Naive B cell (primary cell): Measurements from ENCODE around the gene CD300LD. TPM values are rescaled to one million over a fixed set of nuclear protein-coding genes. Genes with fewer than 3 reads are reported as not detected.
"Not testable (repeated sequence)": the region's sequence is repeated elsewhere in the genome, so short reads cannot be mapped to it uniquely, and the experiment has no call there.

ENCODE experiments used
- ATAC-seq, 2 donors: fragments of 150-1000 bp; cut with Tn5 transposase; 2 replicates each; pipeline ENCODE4 v1.10.0; 2021; ENCODE audit warnings: low read depth in 2 of 2, mild to moderate bottlenecking in 2 of 2, moderate library complexity in 2 of 2
- DNase-seq: peaks from one replicate; pipeline ENCODE4 v3.0.0; 2022
- H3K27ac Mint-ChIP-seq, 6 donors: one replicate each; pipeline ENCODE4 v1.8.0; 2020 to 2022; ENCODE audit warnings: mild to moderate bottlenecking in 6 of 6, mixed read lengths in 6 of 6, moderate library complexity in 5 of 6, inconsistent platforms in 2 of 6
- H3K27me3 Mint-ChIP-seq, 3 donors: one replicate each; pipeline ENCODE4 v1.8.0; 2021 to 2022; ENCODE audit warnings: mixed read lengths in 3 of 3, mild to moderate bottlenecking in 1 of 3
- H3K36me3 Mint-ChIP-seq, 2 donors: one replicate each; pipeline ENCODE4 v1.8.0; 2020 to 2022; ENCODE audit warnings: mixed read lengths in 2 of 2, inconsistent platforms in 1 of 2, mild to moderate bottlenecking in 1 of 2
- H3K4me1 Mint-ChIP-seq, 3 donors: one replicate each; pipeline ENCODE4 v1.8.0; 2020 to 2022; ENCODE audit warnings: mixed read lengths in 3 of 3, inconsistent platforms in 1 of 3, mild to moderate bottlenecking in 1 of 3, moderate library complexity in 1 of 3
- H3K4me3 Mint-ChIP-seq, 8 donors: one replicate each; pipeline ENCODE4 v1.8.0; 2020 to 2022; ENCODE audit warnings: mild to moderate bottlenecking in 8 of 8, mixed read lengths in 8 of 8, moderate library complexity in 8 of 8, inconsistent platforms in 2 of 8
- H3K9me3 Mint-ChIP-seq, 7 donors: one replicate each; pipeline ENCODE4 v1.8.0; 2020 to 2022; ENCODE audit warnings: mixed read lengths in 7 of 7, mild to moderate bottlenecking in 5 of 7, inconsistent platforms in 2 of 7, moderate library complexity in 1 of 7
- polyA plus RNA-seq, 6 donors: library from polyadenylated mRNA; unstranded; fragments of 300-500 nt; fragmentation: Illumina TruSeq; gene quantifications; one replicate each; pipeline ENCODE4 v1.2.3, GENCODE V29; 2021; ENCODE audit warnings: low read depth in 6 of 6

CD300LD gene
- not detected for polyA plus RNA-seq

DNA sequence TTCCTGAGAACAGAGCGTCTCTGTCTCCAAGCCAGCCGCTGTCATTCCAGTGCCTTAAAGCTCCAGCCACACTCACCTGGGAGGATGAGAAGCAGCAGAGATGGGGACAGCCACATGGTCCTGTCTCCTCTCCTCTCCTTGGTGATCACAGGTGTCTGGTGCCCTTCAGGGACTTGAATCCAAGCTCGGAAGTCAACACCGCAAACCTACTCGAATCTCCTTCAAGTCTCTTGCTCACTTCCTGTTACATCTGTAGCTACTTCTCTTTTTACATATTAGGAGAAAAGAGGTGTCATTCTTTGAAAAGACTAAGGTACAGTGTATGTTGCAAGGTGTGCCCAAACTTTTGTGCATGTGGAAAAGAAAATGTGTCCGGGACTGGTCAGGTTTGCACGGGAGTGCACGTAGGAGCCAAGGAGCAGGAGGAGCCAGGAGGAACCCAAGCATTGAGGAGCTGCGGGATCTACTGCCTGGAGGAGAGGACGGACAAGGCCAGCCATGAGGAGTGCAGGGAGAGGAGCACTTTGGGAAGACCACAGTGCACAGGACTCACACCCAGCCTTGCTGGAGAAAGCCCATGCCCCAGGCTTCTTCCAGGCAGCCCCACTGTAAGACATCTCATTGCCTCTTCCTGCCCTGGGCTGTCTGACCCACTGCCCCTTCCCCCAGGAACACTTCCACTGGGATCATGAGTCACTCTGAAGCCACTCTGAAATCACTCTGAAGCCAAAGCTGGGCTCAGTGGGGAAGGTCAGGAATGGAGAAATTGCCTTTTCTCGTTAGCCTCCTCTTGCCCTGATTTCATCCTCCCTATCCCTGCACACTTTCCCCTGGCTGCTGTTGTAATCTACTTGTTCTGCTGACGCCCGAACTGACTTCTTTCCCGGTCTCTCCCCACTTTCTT, at the start of gene CD300LD:
CD300LD (minus strand) TSS at position 197 of the 904 bp plus-strand sequence; CDS start at position 116, 81 bp downstream.
- Mint-ChIP-seq H3K9me3 (peaks cover 0 to 4% (median 2%) of the 10 kb centered on the region in 7 donors), H3K4me1 (peaks cover 15 to 18% (median 15%) of the 10 kb centered on the region in 3 donors), H3K36me3 (no peaks in the 10 kb centered on the region), H3K27ac (peak within 1 kb of the TSS in 3 of 6 donors; percentile 10 to 97 (median 87)), H3K4me3 (peak within 1 kb of the TSS in 6 of 8 donors; percentile 13 to 70 (median 45)), H3K27me3 (peaks cover 13 to 41% (median 35%) of the 10 kb centered on the region in 3 donors)
- ATAC-seq (peak; percentile 80 to 98), DNase-seq (peak; percentile 43)

DNA sequence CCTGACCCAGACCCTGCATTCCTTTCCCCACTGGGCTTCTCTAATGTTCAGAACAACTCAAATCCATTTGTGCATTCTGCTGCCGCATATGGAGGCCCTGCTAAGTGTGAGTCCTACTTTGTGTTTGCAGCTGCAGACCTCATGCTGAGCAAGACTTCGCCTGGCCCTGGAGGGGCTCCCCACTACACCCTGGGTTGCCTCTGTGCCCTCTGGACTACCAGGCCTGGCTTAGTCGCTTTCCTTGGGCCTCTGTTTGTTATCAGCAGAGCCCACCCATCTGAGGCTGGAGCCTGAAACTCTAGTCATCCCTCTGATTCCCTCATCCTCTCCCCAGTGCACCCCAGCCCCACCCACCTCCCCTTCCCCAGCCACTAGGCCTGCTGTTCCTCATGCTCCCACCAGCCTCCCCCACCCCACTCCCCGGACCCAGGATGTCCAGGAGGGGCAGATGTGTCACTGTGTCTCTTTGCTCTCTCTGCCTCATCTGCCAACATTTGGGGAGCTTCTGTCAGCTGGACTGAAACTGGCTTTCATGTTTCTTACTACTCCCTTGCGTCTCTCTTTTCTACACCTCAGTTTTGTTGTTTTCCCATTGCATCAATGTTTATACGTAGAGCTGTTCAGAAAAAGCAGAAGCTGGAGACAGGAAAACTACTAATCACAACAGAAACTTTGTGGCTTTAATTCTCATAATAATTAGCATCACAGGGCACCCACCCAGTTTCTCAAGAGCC, 49.3 kb upstream of the CD300LD start:
- Mint-ChIP-seq H3K4me3 (peak overlapping the region; percentile 22 to 90 (median 76)), H3K36me3 (no peaks in the 10 kb centered on the region), H3K4me1 (peaks cover 67 to 93% (median 82%) of the 10 kb centered on the region in 3 donors), H3K27me3 (peaks cover 26 to 48% (median 43%) of the 10 kb centered on the region in 3 donors), H3K9me3 (no peaks in the 10 kb centered on the region), H3K27ac (peak overlapping the region; percentile 21 to 93 (median 54))
- ATAC-seq (peak; percentile 47 to 50), DNase-seq (peak; percentile 43)

DNA sequence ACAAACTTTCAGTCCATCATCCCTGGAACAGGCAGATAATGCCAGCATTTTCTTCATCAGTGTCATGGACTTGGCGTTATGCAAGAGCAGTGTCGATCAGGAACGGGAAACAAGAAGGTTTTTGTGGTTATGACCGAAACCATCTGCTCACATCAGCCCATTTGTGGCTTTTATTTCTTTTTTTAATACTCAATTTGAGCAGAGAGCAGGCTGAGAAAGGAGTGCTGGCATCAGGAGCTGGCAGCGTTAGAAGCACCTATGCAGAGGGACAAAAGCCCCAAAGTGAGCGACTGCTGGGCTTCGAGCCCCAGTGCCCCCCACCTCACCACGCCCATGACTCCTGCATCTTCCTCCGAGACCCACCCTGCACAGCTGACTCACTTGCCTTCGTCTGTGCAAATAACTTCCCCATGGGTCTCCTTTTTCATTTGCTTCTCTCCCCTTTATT, 47.6 kb upstream of the CD300LD start:
- H3K4me3 Mint-ChIP-seq = peak overlapping the region; percentile 68 to 90 (median 81)
- peak; percentile 54 for DNase-seq
- ATAC-seq = peak; percentile 67 to 76
- peaks cover 22 to 44% (median 30%) of the 10 kb centered on the region in 3 donors for H3K27me3 Mint-ChIP-seq
- no peaks in the 10 kb centered on the region for H3K36me3 Mint-ChIP-seq
- peaks cover 55 to 93% (median 76%) of the 10 kb centered on the region in 3 donors for H3K4me1 Mint-ChIP-seq
- H3K27ac Mint-ChIP-seq = peak overlapping the region in 5 of 6 donors; percentile 56 to 91 (median 89)
- H3K9me3 Mint-ChIP-seq = no peaks in the 10 kb centered on the region

DNA sequence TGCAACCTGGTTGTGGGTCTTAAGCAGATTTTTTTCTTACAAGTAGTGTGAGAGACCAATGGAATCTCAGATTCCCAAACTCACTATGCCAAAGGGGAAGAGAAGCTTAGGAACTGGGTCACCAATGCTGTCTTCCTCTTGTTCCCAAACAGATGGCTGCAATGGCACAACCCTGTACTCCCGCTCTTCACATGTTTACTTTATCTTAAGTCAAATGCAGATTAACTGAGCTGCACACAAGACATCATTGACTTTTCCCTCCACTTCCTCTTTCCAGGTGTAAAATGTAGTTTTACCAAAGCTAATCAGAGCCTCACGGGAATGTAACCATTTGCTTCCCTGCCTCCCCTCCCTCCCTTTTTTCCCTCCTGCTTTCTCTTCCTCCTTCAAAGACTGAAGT, 45.8 kb upstream of the CD300LD start:
- Mint-ChIP-seq H3K9me3 (no peaks in the 10 kb centered on the region), H3K36me3 (no peaks in the 10 kb centered on the region), H3K27ac (peak overlapping the region in 3 of 6 donors; percentile 23 to 60 (median 33)), H3K27me3 (peaks cover 13 to 26% (median 25%) of the 10 kb centered on the region in 3 donors), H3K4me1 (peaks cover 45 to 95% (median 67%) of the 10 kb centered on the region in 3 donors), H3K4me3 (peak overlapping the region in 5 of 8 donors; percentile 16 to 70 (median 24))
- ATAC-seq (no peak), DNase-seq (no peak)

DNA sequence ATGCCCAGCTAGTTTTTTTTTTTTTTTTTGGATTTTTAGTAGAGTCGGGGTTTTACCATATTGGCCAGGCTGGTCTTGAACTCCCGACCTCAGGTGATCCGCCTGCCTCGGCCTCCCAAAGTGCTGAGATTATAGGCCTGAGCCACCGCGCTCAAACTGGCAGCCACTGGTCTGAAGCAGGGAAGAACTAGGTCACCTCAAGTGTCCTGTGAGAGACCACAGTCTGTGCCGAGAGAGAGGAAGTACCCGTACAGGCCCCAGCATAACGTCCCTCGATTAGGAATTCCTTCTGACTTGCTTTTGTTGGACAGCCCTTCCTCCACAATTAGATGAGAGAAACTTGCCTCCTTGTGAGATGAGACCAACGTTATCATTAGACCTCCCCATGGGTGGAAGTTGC, 45.2 kb upstream of the CD300LD start:
- Mint-ChIP-seq H3K36me3 (no peaks in the 10 kb centered on the region), H3K27me3 (peaks cover 13 to 26% (median 23%) of the 10 kb centered on the region in 3 donors), H3K4me3 (peak overlapping the region in 4 of 8 donors; percentile 29 to 70 (median 36)), H3K4me1 (peaks cover 42 to 95% (median 67%) of the 10 kb centered on the region in 3 donors), H3K27ac (no peak overlapping the region), H3K9me3 (no peaks in the 10 kb centered on the region)
- DNase-seq (no peak), ATAC-seq (no peak)

DNA sequence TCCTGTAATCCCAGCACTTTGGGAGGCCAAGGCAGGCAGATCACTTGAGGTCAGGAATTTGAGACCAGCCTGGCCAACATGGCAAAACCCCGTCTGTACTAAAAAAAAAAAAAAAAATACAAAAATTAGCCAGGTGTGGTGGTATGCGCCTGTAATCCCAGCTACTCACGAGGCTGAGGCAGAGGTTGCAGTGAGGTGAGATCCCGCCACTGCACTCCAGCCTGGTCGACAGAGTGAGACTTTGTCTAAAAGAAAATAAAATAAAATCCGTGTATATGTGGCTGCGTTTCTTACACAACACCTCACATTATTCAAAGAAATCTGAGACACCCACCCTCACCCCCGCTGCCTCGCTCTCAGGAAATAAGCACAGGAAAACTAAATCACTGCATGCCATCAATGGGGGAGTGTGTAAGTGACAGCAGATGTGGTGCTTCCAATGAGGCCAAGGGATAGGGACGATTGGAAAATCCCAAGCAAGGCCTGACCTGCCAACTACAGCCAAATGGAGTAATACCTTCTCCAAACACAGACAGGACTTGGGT, 44.5 kb upstream of the CD300LD start:
- not testable (repeated sequence) for H3K36me3 Mint-ChIP-seq, ATAC-seq, H3K9me3 Mint-ChIP-seq, DNase-seq, H3K27ac Mint-ChIP-seq
- Mint-ChIP-seq H3K27me3 (peaks cover 13 to 27% (median 17%) of the 10 kb centered on the region in 3 donors), H3K4me1 (peaks cover 42 to 95% (median 67%) of the 10 kb centered on the region in 3 donors), H3K4me3 (peak overlapping the region in 2 of 8 donors; percentile 20 to 33)

DNA sequence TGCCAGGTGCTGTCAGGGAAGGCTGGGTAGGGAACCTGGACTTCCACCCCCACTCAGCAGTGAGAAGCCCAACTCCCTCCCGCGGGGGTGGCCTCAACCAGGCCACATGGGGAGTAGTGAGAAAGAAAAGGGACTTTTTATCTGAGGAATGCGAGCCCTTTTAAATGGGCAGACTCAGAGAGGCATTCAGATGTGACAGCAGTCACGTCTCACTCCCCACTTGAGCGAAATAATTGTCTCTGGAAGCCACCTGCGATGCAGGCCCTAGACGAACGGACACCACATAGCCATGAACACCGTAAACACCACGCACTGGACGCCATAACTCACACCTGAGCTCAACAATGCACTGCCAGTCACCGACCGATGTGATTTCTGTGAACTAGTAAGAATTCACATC, 43.3 kb upstream of the CD300LD start:
- Mint-ChIP-seq H3K27ac (peak overlapping the region in 1 of 6 donors; percentile 66), H3K36me3 (no peaks in the 10 kb centered on the region), H3K9me3 (no peaks in the 10 kb centered on the region), H3K4me3 (peak overlapping the region in 1 of 8 donors; percentile 40), H3K4me1 (peaks cover 33 to 89% (median 57%) of the 10 kb centered on the region in 3 donors), H3K27me3 (peaks cover 13 to 28% (median 13%) of the 10 kb centered on the region in 3 donors)
- ATAC-seq (no peak), DNase-seq (no peak)

DNA sequence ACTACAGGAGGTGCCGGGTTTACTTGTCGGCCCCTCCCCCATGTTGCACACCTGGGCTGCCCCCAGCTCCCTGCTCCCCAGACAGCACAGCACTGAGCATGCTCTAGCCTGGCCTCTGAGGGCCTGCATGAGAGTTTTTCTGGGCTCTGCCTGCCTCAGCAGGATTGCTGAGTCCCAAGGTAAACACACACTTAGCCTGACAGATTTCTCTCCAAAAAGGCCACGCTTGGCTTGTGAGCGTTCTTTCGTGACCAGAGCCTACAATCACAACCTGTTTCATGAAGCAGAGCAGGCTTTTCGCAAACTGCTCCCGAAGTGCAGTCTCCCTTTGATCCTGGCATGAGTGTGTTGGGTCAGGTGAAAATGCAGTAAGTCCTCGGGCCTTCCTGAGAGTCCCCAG, 41.2 kb upstream of the CD300LD start:
- DNase-seq (no peak), ATAC-seq (no peak)
- peaks cover 33 to 84% (median 47%) of the 10 kb centered on the region in 3 donors for H3K4me1 Mint-ChIP-seq
- peaks cover 0 to 6% (median 2%) of the 10 kb centered on the region in 7 donors for H3K9me3 Mint-ChIP-seq
- peak overlapping the region in 1 of 8 donors; percentile 30 for H3K4me3 Mint-ChIP-seq
- H3K27ac Mint-ChIP-seq = peak overlapping the region in 1 of 6 donors; percentile 7
- peaks cover 13 to 21% (median 19%) of the 10 kb centered on the region in 3 donors for H3K27me3 Mint-ChIP-seq
- no peaks in the 10 kb centered on the region for H3K36me3 Mint-ChIP-seq

DNA sequence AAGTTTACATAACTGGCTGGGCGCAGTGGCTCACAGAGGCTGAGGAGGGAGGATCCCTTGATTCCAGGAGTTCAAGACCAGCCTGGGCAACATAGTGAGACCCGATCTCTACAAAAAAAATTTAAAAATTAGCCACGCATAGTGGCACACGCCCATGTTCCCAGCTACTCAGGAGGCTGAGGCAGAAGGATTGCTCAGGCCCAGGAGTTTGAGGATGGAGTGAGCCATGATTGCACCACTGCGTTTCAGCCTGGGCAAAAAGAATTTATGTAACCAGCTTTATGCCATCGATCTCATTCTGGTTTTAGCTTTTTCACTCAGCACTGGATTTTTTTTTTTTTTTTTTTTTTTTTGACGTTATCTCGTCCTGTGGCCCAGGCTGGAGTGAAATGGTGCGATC, 40.5 kb upstream of the CD300LD start:
- Mint-ChIP-seq H3K27ac (peak overlapping the region in 2 of 6 donors; percentile 4 to 55), H3K9me3 (peaks cover 0 to 6% (median 2%) of the 10 kb centered on the region in 7 donors), H3K4me3 (peak overlapping the region in 4 of 8 donors; percentile 27 to 82 (median 79)), H3K4me1 (peaks cover 27 to 77% (median 46%) of the 10 kb centered on the region in 3 donors), H3K36me3 (no peaks in the 10 kb centered on the region), H3K27me3 (peaks cover 13 to 27% (median 19%) of the 10 kb centered on the region in 3 donors)
- ATAC-seq = no peak
- DNase-seq = no peak

DNA sequence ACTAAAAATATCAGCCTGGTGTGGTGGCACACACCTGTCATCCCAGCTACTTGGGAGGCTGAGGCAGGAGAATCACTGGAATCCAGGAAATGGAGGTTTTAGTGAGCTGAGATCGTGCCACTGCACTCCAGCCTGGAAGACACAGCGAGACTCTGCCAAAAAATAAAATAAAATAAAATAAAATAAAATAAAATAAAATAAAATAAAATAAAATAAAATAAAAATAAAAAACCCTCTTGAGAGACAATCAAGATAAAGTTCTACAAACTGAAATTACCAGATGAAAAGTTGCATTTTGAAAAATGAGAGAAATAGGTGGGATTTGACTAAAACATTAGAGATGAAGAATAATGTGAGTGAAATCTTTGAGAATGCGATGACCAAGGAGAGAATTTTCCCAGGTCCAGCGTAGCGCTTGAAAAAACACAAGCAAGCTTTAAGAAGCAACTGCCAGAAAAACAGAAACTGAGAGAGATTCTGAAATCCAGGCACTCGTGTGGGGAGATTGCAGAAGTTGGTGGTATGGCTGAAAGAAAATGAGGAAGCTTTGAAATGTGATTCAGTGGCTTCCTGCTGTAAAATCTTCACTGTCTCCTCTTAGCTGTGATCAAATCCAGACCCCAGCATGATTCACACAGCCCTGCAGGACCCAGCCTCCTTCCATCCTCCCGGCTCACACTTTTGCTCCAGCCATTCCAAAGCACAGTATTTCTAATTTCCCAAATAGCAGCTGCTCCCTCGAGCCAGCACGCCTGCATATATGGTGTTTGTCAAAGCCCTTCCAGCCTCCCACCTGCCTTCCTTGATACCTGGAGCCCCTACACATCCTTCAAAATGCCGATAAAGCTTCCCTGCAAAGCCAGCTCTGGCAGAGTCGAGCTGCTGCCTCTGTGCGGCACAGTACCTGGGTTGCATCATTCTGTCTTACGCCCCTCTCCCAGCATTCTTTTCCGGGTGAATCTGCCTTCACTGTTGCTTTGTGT, 39.7 kb upstream of the CD300LD start:
- peak overlapping the region; percentile 11 to 88 (median 74) for H3K4me3 Mint-ChIP-seq
- peaks cover 27 to 70% (median 46%) of the 10 kb centered on the region in 3 donors for H3K4me1 Mint-ChIP-seq
- no peaks in the 10 kb centered on the region for H3K36me3 Mint-ChIP-seq
- DNase-seq = peak; percentile 65
- peaks cover 0 to 8% (median 3%) of the 10 kb centered on the region in 7 donors for H3K9me3 Mint-ChIP-seq
- ATAC-seq = peak; percentile 94 to 97
- H3K27me3 Mint-ChIP-seq = peaks cover 13 to 28% (median 22%) of the 10 kb centered on the region in 3 donors
- peak overlapping the region in 4 of 6 donors; percentile 4 to 88 (median 42) for H3K27ac Mint-ChIP-seq

DNA sequence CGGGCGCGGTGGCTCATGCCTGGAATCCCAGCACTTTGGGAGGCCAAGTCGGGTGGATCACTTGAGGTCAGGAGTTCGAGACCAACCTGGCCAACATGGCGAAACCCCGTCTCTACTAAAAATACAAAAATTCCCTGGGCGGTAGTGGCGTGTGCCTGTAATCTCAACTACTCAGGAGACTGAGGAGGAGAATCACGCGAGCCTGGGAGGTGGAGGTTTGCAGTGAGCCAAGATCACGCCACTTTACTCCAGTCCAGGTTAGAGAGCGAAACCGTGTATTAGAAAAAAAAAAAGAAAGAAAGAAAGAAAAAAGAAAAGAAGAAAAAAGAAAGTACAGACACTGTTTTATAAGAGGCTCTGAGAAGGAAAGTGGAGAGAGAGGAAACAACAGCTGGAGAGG, 38.2 kb upstream of the CD300LD start:
- Mint-ChIP-seq H3K4me3 (peak overlapping the region in 1 of 8 donors; percentile 34), H3K4me1 (peaks cover 27 to 58% (median 36%) of the 10 kb centered on the region in 3 donors), H3K9me3 (peaks cover 0 to 12% (median 4%) of the 10 kb centered on the region in 7 donors), H3K27me3 (peaks cover 10 to 31% (median 15%) of the 10 kb centered on the region in 3 donors), H3K27ac (peak overlapping the region in 1 of 6 donors; percentile 5)
- ATAC-seq, H3K36me3 Mint-ChIP-seq, DNase-seq: not testable (repeated sequence)
